OCI-LY3 (cell line): ENCODE measurements around the gene YBX1.
"Not testable (repeated sequence)": the region's sequence is repeated elsewhere in the genome, so short reads cannot be mapped to it uniquely, and the experiment has no call there.

Experiments
- H2AFZ ChIP-seq: fragments of 200-600, 300-600 bp; shearing (Covaris generic); 2 replicates; pipeline ENCODE4 v1.6.0; 2014; ENCODE audit warnings: antibody characterized with exemption, low read depth, low read length
- H3K27ac ChIP-seq: fragments of 200-600, 300-600 bp; sonication (generic); 2 replicates; pipeline ENCODE4 v1.5.1; 2014; ENCODE audit warnings: mild to moderate bottlenecking, low read length, moderate library complexity, mixed read lengths
- H3K27me3 ChIP-seq: fragments of 200-600, 300-600 bp; sonication (generic); 2 replicates; pipeline ENCODE4 v1.6.1; 2014; ENCODE audit warnings: low read depth, low read length, mixed read lengths
- H3K36me3 ChIP-seq: fragments of 200-600, 300-600 bp; sonication (generic); replicated peaks from 2 replicates; pipeline ENCODE3; 2014; ENCODE audit warnings: low read depth, low read length, mixed read lengths
- H3K4me1 ChIP-seq: fragments of 300-600, 200-600 bp; sonication (generic); 2 replicates; pipeline ENCODE4 v1.6.1; 2014; ENCODE audit warnings: low read length, mixed read lengths
- H3K4me2 ChIP-seq: fragments of 200-600, 300-600 bp; sonication (generic); 2 replicates; pipeline ENCODE4 v1.6.1; 2014; ENCODE audit warnings: low read length, mixed read lengths
- H3K4me3 ChIP-seq: fragments of 300-600, 200-600 bp; sonication (generic); 2 replicates; pipeline ENCODE4 v1.5.1; 2014; ENCODE audit warnings: antibody characterized with exemption, mild to moderate bottlenecking, low read length, moderate library complexity
- H3K79me2 ChIP-seq: fragments of 300-600, 200-600 bp; shearing (Covaris generic); 2 replicates; pipeline ENCODE4 v1.6.1; 2014; ENCODE audit warnings: mild to moderate bottlenecking, low read length, mixed read lengths
- H3K9ac ChIP-seq: fragments of 300-600, 200-600 bp; shearing (Covaris generic); 2 replicates; pipeline ENCODE4 v1.6.0; 2014; ENCODE audit warnings: mild to moderate bottlenecking, low read length, moderate library complexity
- H3K9me3 ChIP-seq: fragments of 200-600, 300-600 bp; shearing (Covaris generic); 2 replicates; pipeline ENCODE4 v1.6.1; 2014; ENCODE audit warnings: low read length, mixed read lengths; ENCODE audit not compliant: insufficient read depth
- H4K20me1 ChIP-seq: fragments of 200-600, 300-600 bp; sonication (generic); 2 replicates; pipeline ENCODE4 v1.6.1; 2016; ENCODE audit warnings: low read length, mixed read lengths; ENCODE audit not compliant: insufficient read depth
- CTCF ChIP-seq: fragments of 200-600, 300-600 bp; sonication (generic); IDR thresholded peaks from 2 replicates; pipeline ENCODE4 v1.5.1; 2014; ENCODE audit warnings: antibody characterized with exemption, low read length, low read depth
- EZH2phosphoT487 ChIP-seq: fragments of 200-600 bp; shearing (Covaris generic); IDR thresholded peaks from 2 replicates; pipeline ENCODE4 v1.6.1; 2018; ENCODE audit warnings: antibody characterized with exemption, mixed run types, low read depth

Gene YBX1

GRCh38 chr1:42698081-42698813 is 16.0 kb downstream of the YBX1 start:
- peaks cover 43% of the 10 kb centered on the region for H4K20me1 ChIP-seq
- H3K9me3 ChIP-seq: no peaks in the 10 kb centered on the region
- H3K27me3 ChIP-seq: no peaks in the 10 kb centered on the region
- no peak overlapping the region for H3K4me3 ChIP-seq
- no peak overlapping the region for H3K9ac ChIP-seq
- peaks cover 79% of the 10 kb centered on the region for H3K79me2 ChIP-seq
- no peaks in the 10 kb centered on the region for H3K4me1 ChIP-seq
- no peak for TF ChIP-seq CTCF
- TF ChIP-seq EZH2phosphoT487: no peak
- H3K4me2 ChIP-seq: no peak overlapping the region
- H3K27ac ChIP-seq: no peak overlapping the region
- no peak overlapping the region for H2AFZ ChIP-seq
- peaks cover 67% of the 10 kb centered on the region for H3K36me3 ChIP-seq

GRCh38 chr1:42700006-42700405 is 17.8 kb downstream of the YBX1 start:
- H3K9me3 ChIP-seq: no peaks in the 10 kb centered on the region
- H3K27ac ChIP-seq: no peak overlapping the region
- H3K36me3 ChIP-seq: peaks cover 66% of the 10 kb centered on the region
- H3K27me3 ChIP-seq: no peaks in the 10 kb centered on the region
- H3K4me3 ChIP-seq: no peak overlapping the region
- TF ChIP-seq EZH2phosphoT487 (no peak), CTCF (no peak)
- H3K4me2 ChIP-seq: no peak overlapping the region
- no peak overlapping the region for H3K9ac ChIP-seq
- H3K4me1 ChIP-seq: no peaks in the 10 kb centered on the region
- peaks cover 72% of the 10 kb centered on the region for H3K79me2 ChIP-seq
- H2AFZ ChIP-seq: no peak overlapping the region
- H4K20me1 ChIP-seq: peaks cover 25% of the 10 kb centered on the region

- H3K4me3 ChIP-seq: no peak overlapping the region
- H3K27me3 ChIP-seq: no peaks in the 10 kb centered on the region
- no peak overlapping the region for H2AFZ ChIP-seq
- peaks cover 6% of the 10 kb centered on the region; the same call in 1 of the 2 replicates for H4K20me1 ChIP-seq
- no peak overlapping the region for H3K4me2 ChIP-seq
- TF ChIP-seq EZH2phosphoT487: no peak
- TF ChIP-seq CTCF: no peak
- no peaks in the 10 kb centered on the region for H3K9me3 ChIP-seq
- no peak overlapping the region for H3K27ac ChIP-seq
- peaks cover 47% of the 10 kb centered on the region for H3K79me2 ChIP-seq
- no peaks in the 10 kb centered on the region for H3K4me1 ChIP-seq
- no peak overlapping the region for H3K9ac ChIP-seq
- peaks cover 51% of the 10 kb centered on the region for H3K36me3 ChIP-seq
These were observed 21.8 kb downstream of the YBX1 start for GRCh38 chr1:42703888-42704464.

- not testable (repeated sequence) for H3K4me1 ChIP-seq, H3K9me3 ChIP-seq, H4K20me1 ChIP-seq, H2AFZ ChIP-seq, H3K27ac ChIP-seq, H3K4me2 ChIP-seq, H3K4me3 ChIP-seq, H3K9ac ChIP-seq, H3K27me3 ChIP-seq
- H3K79me2 ChIP-seq: peaks cover 29% of the 10 kb centered on the region
- peaks cover 30% of the 10 kb centered on the region for H3K36me3 ChIP-seq
These were observed 30.6 kb downstream of the YBX1 start for GRCh38 chr1:42712808-42713207.
